Sigmoid colon (tissue), 7 donors: ENCODE measurements around the gene HMGCS2. TPM values are rescaled to one million over a fixed set of nuclear protein-coding genes. Genes with fewer than 3 reads are reported as not detected.

ENCODE experiments used
- DNase-seq: peaks from one replicate; pipeline ENCODE4 v3.0.0-alpha.2; 2019
- H3K27ac ChIP-seq, 4 donors: fragments of 200-600 bp; sonication (generic); one replicate each; pipeline ENCODE4 v1.5.1; 2016 to 2019; ENCODE audit warnings: mild to moderate bottlenecking in 1 of 4
- H3K27me3 ChIP-seq, 3 donors: fragments of 200-600 bp; sonication (generic); one replicate each; pipeline ENCODE4 v1.5.1; 2019; ENCODE audit warnings: mild to moderate bottlenecking in 1 of 3
- H3K36me3 ChIP-seq, 4 donors: fragments of 200-600 bp; sonication (generic); one replicate each; pipeline ENCODE4 v1.5.1; 2016 to 2019
- H3K4me1 ChIP-seq, 4 donors: fragments of 200-600 bp; sonication (generic); one replicate each; pipeline ENCODE4 v1.5.1; 2017 to 2019
- H3K4me3 ChIP-seq, 4 donors: fragments of 200-600 bp; sonication (generic); one replicate each; pipeline ENCODE4 v1.5.1; 2017 to 2019; ENCODE audit warnings: mild to moderate bottlenecking in 2 of 4, moderate library complexity in 1 of 4
- H3K9me3 ChIP-seq, 4 donors: fragments of 200-600 bp in 3 of 4; sonication (generic) in 3 of 4; one replicate each; pipeline versions ENCODE4 v1.5.1 to v1.6.1; 2013 to 2019
- CTCF ChIP-seq, 4 experiments: fragments of 450-650 bp in 3 of 4; fragments of 200-600 bp in 1 of 4; IDR thresholded peaks; one replicate each; pipeline ENCODE4 v1.5.1; 2016 to 2019; ENCODE audit warnings: antibody characterized with exemption in 4 of 4, mild to moderate bottlenecking in 3 of 4, moderate library complexity in 2 of 4
- EP300 ChIP-seq, 4 donors: sonication (generic); formaldehyde crosslinking; IDR thresholded peaks; one replicate each; pipeline ENCODE4 v1.6.1; 2017; ENCODE audit warnings: antibody characterized with exemption in 4 of 4
- POLR2A ChIP-seq, 2 donors: fragments of 450-650 bp; IDR thresholded peaks; one replicate each; pipeline ENCODE4 v1.6.1; 2016; ENCODE audit warnings: antibody characterized with exemption in 2 of 2, mild to moderate bottlenecking in 2 of 2, moderate library complexity in 2 of 2
- POLR2AphosphoS5 ChIP-seq, 4 donors: sonication (generic); formaldehyde crosslinking; IDR thresholded peaks; one replicate each; pipeline ENCODE4 v1.6.1; 2017; ENCODE audit warnings: antibody characterized with exemption in 4 of 4
- WGBS, 2 donors: extraction: QIAGEN DNeasy Blood & Tissue Kit; methylation state at CpG; one replicate each; pipeline ENCODE4 v1.1.7; 2013; 5-methylcytosine and 5-hydroxymethylcytosine counted together
- intact Hi-C: fragments of 100-400 bp; cut with DNase I; formaldehyde crosslinking; loops from one replicate; pipeline ENCODE4 v1.15.1; 2023
- polyA plus RNA-seq, 3 donors: library from polyadenylated mRNA; stranded (reverse); fragments of 200-250 nt; gene quantifications; one replicate each; pipeline ENCODE4 v1.2.3, GENCODE V29; 2013
- total RNA-seq, 4 donors: library from RNA; depleted of rRNA; stranded (reverse); fragments of >200 nt; gene quantifications; one replicate each; pipeline ENCODE4 v1.1.0, GENCODE V29; 2016
- donor health status: healthy with polysubstance abuse.
- donor health status: Bipolar disorder and iron deficiency.
- donor health status: healthy.

The HMGCS2 gene
- total and polyA plus RNA-seq, 7 donors = 2.8 to 607 (median 165) TPM; not detected in 3

GRCh38 chr1:119799003-119799402 is 30.3 kb upstream of the HMGCS2 start:
- no peak for DNase-seq
- TF ChIP-seq CTCF (IDR thresholded peaks at IDR 0.05) (no peak), POLR2AphosphoS5 (IDR thresholded peaks at IDR 0.05) (no peak), POLR2A (IDR thresholded peaks at IDR 0.05) (no peak)
- Histone ChIP-seq H3K4me1 (peaks cover 0 to 22% (median 21%) of the 10 kb centered on the region in 4 donors), H3K36me3 (no peaks in the 10 kb centered on the region), H3K27me3 (no peaks in the 10 kb centered on the region), H3K4me3 (no peak overlapping the region), H3K27ac (no peak overlapping the region), H3K9me3 (no peaks in the 10 kb centered on the region)
- intact Hi-C loops = loop anchor here (5.0 kb wide), 1 partner anchor 57 kb away; no protein-coding TSS in a partner anchor
- 86 to 88% methylated on average over 4 of the region's 4 CpGs for WGBS, 2 donors

GRCh38 chr1:119797606-119798005 is 28.9 kb upstream of the HMGCS2 start:
- Histone ChIP-seq H3K36me3 (no peaks in the 10 kb centered on the region), H3K27ac (no peak overlapping the region), H3K9me3 (no peaks in the 10 kb centered on the region), H3K27me3 (no peaks in the 10 kb centered on the region), H3K4me1 (peaks cover 0 to 28% (median 27%) of the 10 kb centered on the region in 4 donors), H3K4me3 (no peak overlapping the region)
- no peak for DNase-seq
- 94 to 95% methylated on average over 7 of the region's 7 CpGs for WGBS, 2 donors
- intact Hi-C loops = loop anchor here (5.0 kb wide), 1 partner anchor 55 kb away; no protein-coding TSS in a partner anchor
- TF ChIP-seq POLR2AphosphoS5 (IDR thresholded peaks at IDR 0.05) (no peak), POLR2A (IDR thresholded peaks at IDR 0.05) (no peak), EP300 (IDR thresholded peaks at IDR 0.05) (no peak), CTCF (IDR thresholded peaks at IDR 0.05) (no peak)

- intact Hi-C loops = loop anchor here (5.0 kb wide), 1 partner anchor 55 kb away; no protein-coding TSS in a partner anchor
- DNase-seq = no peak
- no peaks in the 10 kb centered on the region for H3K27me3 ChIP-seq
These were observed 28.5 kb upstream of the HMGCS2 start for GRCh38 chr1:119797162-119797561.

GRCh38 chr1:119795261-119796200 is 26.8 kb upstream of the HMGCS2 start:
- no peak overlapping the region for H3K4me3 ChIP-seq
- H3K9me3 ChIP-seq = no peaks in the 10 kb centered on the region
- intact Hi-C loops = loop anchor here (5.0 kb wide), 1 partner anchor 53 kb away; no protein-coding TSS in a partner anchor
- 83 to 88% methylated on average over 9 of the region's 9 CpGs for WGBS, 2 donors
- peak overlapping the region; percentile 7 to 67 (median 34) for H3K27ac ChIP-seq
- no peak for DNase-seq
- H3K36me3 ChIP-seq = no peaks in the 10 kb centered on the region
- H3K4me1 ChIP-seq = peaks cover 0 to 28% (median 27%) of the 10 kb centered on the region in 4 donors
- TF ChIP-seq EP300 (IDR thresholded peaks at IDR 0.05) (no peak), CTCF (IDR thresholded peaks at IDR 0.05) (no peak), POLR2A (IDR thresholded peaks at IDR 0.05) (no peak), POLR2AphosphoS5 (IDR thresholded peaks at IDR 0.05) (no peak)
- no peaks in the 10 kb centered on the region for H3K27me3 ChIP-seq

More at GRCh38 chr1:119797162-119797561, 28.5 kb upstream of the HMGCS2 start:
- WGBS, 2 donors = 74 to 81% methylated on average over 1 of the region's 1 CpG
- H3K36me3 ChIP-seq = no peaks in the 10 kb centered on the region
- no peak overlapping the region for H3K27ac ChIP-seq
- H3K4me3 ChIP-seq = no peak overlapping the region
- H3K4me1 ChIP-seq = peaks cover 0 to 28% (median 27%) of the 10 kb centered on the region in 4 donors
- TF ChIP-seq POLR2AphosphoS5 (IDR thresholded peaks at IDR 0.05) = no peak
- TF ChIP-seq CTCF (IDR thresholded peaks at IDR 0.05) = no peak
- TF ChIP-seq POLR2A (IDR thresholded peaks at IDR 0.05) = no peak
- TF ChIP-seq EP300 (IDR thresholded peaks at IDR 0.05) = no peak
- H3K9me3 ChIP-seq = no peaks in the 10 kb centered on the region
